ENCODE measurements around the gene ITIH2.

GRCh38 chr10:7794251-7795026 lies 91.3 kb downstream of the ITIH2 start:
- TF ChIP-seq GATA2 (IDR thresholded peaks at IDR 0.05; ENCODE audit: low read depth, low read length) = no peak
- TF ChIP-seq GATA3 (IDR thresholded peaks at IDR 0.05; ENCODE audit: low read depth, low read length) = no peak
